Liver (tissue), 3 donors: ENCODE measurements around the gene CUBN.

Source experiments
- GABPA ChIP-seq, 2 donors: IDR thresholded peaks in 1 of 2; conservative IDR thresholded peaks in 1 of 2; 2 replicates each; pipeline ENCODE4 v1.6.1; 2016; ENCODE audit warnings: antibody characterized with exemption in 2 of 2, mild to moderate bottlenecking in 1 of 2, moderate library complexity in 1 of 2
- JUND ChIP-seq, 2 donors: IDR thresholded peaks; 2 replicates each; pipeline ENCODE4 v1.6.1; 2016; ENCODE audit warnings: antibody characterized with exemption in 2 of 2
- TAF1 ChIP-seq: conservative IDR thresholded peaks from 2 replicates; pipeline ENCODE4 v1.6.1; 2016; ENCODE audit warnings: antibody characterized with exemption, mild to moderate bottlenecking
- TF ChIP-seq, protein P1 (sequence below): IDR thresholded peaks from 2 replicates; pipeline ENCODE4 v1.6.1; 2016; ENCODE audit warnings: antibody characterized with exemption, mild to moderate bottlenecking
- TF ChIP-seq, protein P2 (sequence below): fragments of 150-350 bp; IDR thresholded peaks from 2 replicates; pipeline ENCODE4 v1.5.1; 2017; ENCODE audit warnings: improper control_type of control experiment, low read depth, low read length; ENCODE audit not compliant: missing input control
- TF ChIP-seq, protein P3 (sequence below): IDR thresholded peaks from 2 replicates; pipeline ENCODE4 v1.6.1; 2016; ENCODE audit warnings: antibody characterized with exemption
- TF ChIP-seq, protein P4 (sequence below): IDR thresholded peaks from 2 replicates; pipeline ENCODE4 v1.6.1; 2016; ENCODE audit warnings: antibody characterized with exemption
- donor health status: healthy.
- donor health status: healthy.

DNA sequence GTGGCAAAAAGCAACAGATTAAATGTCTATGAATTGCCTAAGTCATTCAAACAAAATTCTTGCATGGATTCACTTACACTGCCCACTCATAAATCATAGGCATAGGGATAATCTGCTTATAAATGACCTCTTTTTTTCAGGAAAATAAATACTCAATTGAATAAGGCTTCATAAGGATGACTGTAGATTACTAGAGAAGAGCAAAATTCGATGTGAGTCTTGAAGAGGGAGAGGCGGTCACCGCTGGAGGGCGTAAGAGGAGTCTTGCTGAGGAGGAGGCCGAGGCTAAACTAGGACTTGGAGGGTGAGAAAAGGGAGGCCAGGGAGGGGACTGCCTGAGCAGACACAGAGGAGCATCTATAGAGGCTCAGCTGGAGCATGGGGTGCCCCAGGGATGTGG is 177.0 kb downstream of the CUBN start:
- TF ChIP-seq, protein P1, sequence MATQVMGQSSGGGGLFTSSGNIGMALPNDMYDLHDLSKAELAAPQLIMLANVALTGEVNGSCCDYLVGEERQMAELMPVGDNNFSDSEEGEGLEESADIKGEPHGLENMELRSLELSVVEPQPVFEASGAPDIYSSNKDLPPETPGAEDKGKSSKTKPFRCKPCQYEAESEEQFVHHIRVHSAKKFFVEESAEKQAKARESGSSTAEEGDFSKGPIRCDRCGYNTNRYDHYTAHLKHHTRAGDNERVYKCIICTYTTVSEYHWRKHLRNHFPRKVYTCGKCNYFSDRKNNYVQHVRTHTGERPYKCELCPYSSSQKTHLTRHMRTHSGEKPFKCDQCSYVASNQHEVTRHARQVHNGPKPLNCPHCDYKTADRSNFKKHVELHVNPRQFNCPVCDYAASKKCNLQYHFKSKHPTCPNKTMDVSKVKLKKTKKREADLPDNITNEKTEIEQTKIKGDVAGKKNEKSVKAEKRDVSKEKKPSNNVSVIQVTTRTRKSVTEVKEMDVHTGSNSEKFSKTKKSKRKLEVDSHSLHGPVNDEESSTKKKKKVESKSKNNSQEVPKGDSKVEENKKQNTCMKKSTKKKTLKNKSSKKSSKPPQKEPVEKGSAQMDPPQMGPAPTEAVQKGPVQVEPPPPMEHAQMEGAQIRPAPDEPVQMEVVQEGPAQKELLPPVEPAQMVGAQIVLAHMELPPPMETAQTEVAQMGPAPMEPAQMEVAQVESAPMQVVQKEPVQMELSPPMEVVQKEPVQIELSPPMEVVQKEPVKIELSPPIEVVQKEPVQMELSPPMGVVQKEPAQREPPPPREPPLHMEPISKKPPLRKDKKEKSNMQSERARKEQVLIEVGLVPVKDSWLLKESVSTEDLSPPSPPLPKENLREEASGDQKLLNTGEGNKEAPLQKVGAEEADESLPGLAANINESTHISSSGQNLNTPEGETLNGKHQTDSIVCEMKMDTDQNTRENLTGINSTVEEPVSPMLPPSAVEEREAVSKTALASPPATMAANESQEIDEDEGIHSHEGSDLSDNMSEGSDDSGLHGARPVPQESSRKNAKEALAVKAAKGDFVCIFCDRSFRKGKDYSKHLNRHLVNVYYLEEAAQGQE: no peak
- TF ChIP-seq JUND (IDR thresholded peaks at IDR 0.05) (no peak), GABPA (IDR thresholded peaks at IDR 0.05 in 1 of 2, conservative IDR thresholded peaks at IDR 0.05 in 1 of 2) (no peak), TAF1 (no peak)
- TF ChIP-seq, protein P2, sequence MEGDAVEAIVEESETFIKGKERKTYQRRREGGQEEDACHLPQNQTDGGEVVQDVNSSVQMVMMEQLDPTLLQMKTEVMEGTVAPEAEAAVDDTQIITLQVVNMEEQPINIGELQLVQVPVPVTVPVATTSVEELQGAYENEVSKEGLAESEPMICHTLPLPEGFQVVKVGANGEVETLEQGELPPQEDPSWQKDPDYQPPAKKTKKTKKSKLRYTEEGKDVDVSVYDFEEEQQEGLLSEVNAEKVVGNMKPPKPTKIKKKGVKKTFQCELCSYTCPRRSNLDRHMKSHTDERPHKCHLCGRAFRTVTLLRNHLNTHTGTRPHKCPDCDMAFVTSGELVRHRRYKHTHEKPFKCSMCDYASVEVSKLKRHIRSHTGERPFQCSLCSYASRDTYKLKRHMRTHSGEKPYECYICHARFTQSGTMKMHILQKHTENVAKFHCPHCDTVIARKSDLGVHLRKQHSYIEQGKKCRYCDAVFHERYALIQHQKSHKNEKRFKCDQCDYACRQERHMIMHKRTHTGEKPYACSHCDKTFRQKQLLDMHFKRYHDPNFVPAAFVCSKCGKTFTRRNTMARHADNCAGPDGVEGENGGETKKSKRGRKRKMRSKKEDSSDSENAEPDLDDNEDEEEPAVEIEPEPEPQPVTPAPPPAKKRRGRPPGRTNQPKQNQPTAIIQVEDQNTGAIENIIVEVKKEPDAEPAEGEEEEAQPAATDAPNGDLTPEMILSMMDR: no peak
- TF ChIP-seq, protein P3, sequence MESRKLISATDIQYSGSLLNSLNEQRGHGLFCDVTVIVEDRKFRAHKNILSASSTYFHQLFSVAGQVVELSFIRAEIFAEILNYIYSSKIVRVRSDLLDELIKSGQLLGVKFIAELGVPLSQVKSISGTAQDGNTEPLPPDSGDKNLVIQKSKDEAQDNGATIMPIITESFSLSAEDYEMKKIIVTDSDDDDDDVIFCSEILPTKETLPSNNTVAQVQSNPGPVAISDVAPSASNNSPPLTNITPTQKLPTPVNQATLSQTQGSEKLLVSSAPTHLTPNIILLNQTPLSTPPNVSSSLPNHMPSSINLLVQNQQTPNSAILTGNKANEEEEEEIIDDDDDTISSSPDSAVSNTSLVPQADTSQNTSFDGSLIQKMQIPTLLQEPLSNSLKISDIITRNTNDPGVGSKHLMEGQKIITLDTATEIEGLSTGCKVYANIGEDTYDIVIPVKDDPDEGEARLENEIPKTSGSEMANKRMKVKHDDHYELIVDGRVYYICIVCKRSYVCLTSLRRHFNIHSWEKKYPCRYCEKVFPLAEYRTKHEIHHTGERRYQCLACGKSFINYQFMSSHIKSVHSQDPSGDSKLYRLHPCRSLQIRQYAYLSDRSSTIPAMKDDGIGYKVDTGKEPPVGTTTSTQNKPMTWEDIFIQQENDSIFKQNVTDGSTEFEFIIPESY: no peak
- TF ChIP-seq, protein P4, sequence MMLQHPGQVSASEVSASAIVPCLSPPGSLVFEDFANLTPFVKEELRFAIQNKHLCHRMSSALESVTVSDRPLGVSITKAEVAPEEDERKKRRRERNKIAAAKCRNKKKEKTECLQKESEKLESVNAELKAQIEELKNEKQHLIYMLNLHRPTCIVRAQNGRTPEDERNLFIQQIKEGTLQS: no peak
